Endodermal cell (in vitro differentiated cells): ENCODE measurements around the gene THYN1. TPM values are rescaled to one million over a fixed set of nuclear protein-coding genes. Genes with fewer than 3 reads are reported as not detected.

ENCODE experiments used
- DNase-seq: peaks from one replicate; pipeline ENCODE4 v3.0.0-alpha.2; 2017
- H3K27ac ChIP-seq: 2 replicates; pipeline ENCODE4 v1.5.1; 2013; ENCODE audit warnings: mild to moderate bottlenecking, low read depth, low read length, moderate library complexity
- H3K27me3 ChIP-seq: 2 replicates; pipeline ENCODE4 v1.6.1; 2013; ENCODE audit warnings: mild to moderate bottlenecking, low read length, moderate library complexity; ENCODE audit not compliant: insufficient read depth, control insufficient read depth, poor library complexity, severe bottlenecking
- H3K36me3 ChIP-seq: 2 replicates; pipeline ENCODE4 v1.7.0; 2013; ENCODE audit warnings: mild to moderate bottlenecking, low read length, moderate library complexity; ENCODE audit not compliant: control insufficient read depth, insufficient read depth
- H3K4me1 ChIP-seq: one replicate; pipeline ENCODE4 v1.7.0; 2013; ENCODE audit warnings: low read length; ENCODE audit not compliant: control insufficient read depth, insufficient read depth
- H3K4me3 ChIP-seq: 2 replicates; pipeline ENCODE4 v1.5.1; 2013; ENCODE audit warnings: mild to moderate bottlenecking, low read length, moderate library complexity
- H3K9ac ChIP-seq: 2 replicates; pipeline ENCODE4 v1.6.1; 2013; ENCODE audit warnings: mild to moderate bottlenecking, low read length, moderate library complexity; ENCODE audit not compliant: poor library complexity, severe bottlenecking; ENCODE audit errors: extremely low read depth
- H3K9me3 ChIP-seq: 2 replicates; pipeline ENCODE4 v1.6.1; 2013; ENCODE audit warnings: mild to moderate bottlenecking, low read length, moderate library complexity; ENCODE audit not compliant: control insufficient read depth
- H3K27ac Mint-ChIP-seq: 2 replicates; pipeline ENCODE4 v1.8.0; 2020; ENCODE audit warnings: mixed read lengths
- H3K27me3 Mint-ChIP-seq: 2 replicates; pipeline ENCODE4 v1.8.0; 2021; ENCODE audit warnings: mild to moderate bottlenecking, mixed read lengths; ENCODE audit not compliant: insufficient read depth
- H3K36me3 Mint-ChIP-seq: 2 replicates; pipeline ENCODE4 v1.8.0; 2020; ENCODE audit warnings: low read depth, mixed read lengths
- H3K4me1 Mint-ChIP-seq: 2 replicates; pipeline ENCODE4 v1.8.0; 2020; ENCODE audit warnings: mixed read lengths
- H3K4me3 Mint-ChIP-seq: 2 replicates; pipeline ENCODE4 v1.8.0; 2020; ENCODE audit warnings: mild to moderate bottlenecking, moderate library complexity, mixed read lengths
- H3K9me3 Mint-ChIP-seq: 2 replicates; pipeline ENCODE4 v1.8.0; 2020; ENCODE audit warnings: mild to moderate bottlenecking, mixed read lengths
- CTCF ChIP-seq: fragments of 200-600 bp; sonication (generic); conservative IDR thresholded peaks from 2 replicates; pipeline ENCODE4 v1.5.0; 2021; ENCODE audit warnings: antibody characterized with exemption, mild to moderate bottlenecking
- WGBS, 2 experiments: methylation state at CpG; one replicate each; pipeline versions ENCODE4 v1.1.5 to v1.1.7; 2013; ENCODE audit warnings: missing lambda C conversion rate in 2 of 2, mixed read lengths in 1 of 2; ENCODE audit not compliant: insufficient coverage in 1 of 2, insufficient read length in 1 of 2; 5-methylcytosine and 5-hydroxymethylcytosine counted together
- total RNA-seq, 2 donors: library from RNA; stranded (reverse); fragmentation: NEBNext Ultra II Directional in 1 of 2; extraction: Animal tissue kit (Norgen Biotek cat#: 25700) in 1 of 2; gene quantifications; 2 replicates in 1 of 2; 3 replicates in 1 of 2; pipeline ENCODE4 v1.2.1, GENCODE V29; 2021

Gene THYN1
- total RNA-seq, 2 donors from 2014 or later: 61.3 to 81.6 TPM

GRCh38 chr11:134233729-134234179 is 19.4 kb downstream of the THYN1 start:
- no peak overlapping the region for H3K9ac ChIP-seq
- 93 to 95% methylated on average over 2 to 3 of the region's 4 CpGs for WGBS, 2 experiments
- DNase-seq: no peak
- no peaks in the 10 kb centered on the region for H3K4me1 ChIP-seq
- no peaks in the 10 kb centered on the region for H3K27me3 Mint-ChIP-seq
- no peaks in the 10 kb centered on the region for H3K9me3 ChIP-seq
- H3K4me3 ChIP-seq: no peak overlapping the region
- peaks cover 15% of the 10 kb centered on the region for H3K4me1 Mint-ChIP-seq
- no peaks in the 10 kb centered on the region for H3K9me3 Mint-ChIP-seq
- TF ChIP-seq CTCF: no peak
- H3K4me3 Mint-ChIP-seq: no peak overlapping the region
- H3K36me3 ChIP-seq: peaks cover 6% of the 10 kb centered on the region
- H3K27me3 ChIP-seq: no peaks in the 10 kb centered on the region
- no peak overlapping the region for H3K27ac ChIP-seq
- peaks cover 15% of the 10 kb centered on the region for H3K36me3 Mint-ChIP-seq
- no peak overlapping the region for H3K27ac Mint-ChIP-seq

GRCh38 chr11:134231958-134232659 is 21.0 kb downstream of the THYN1 start:
- H3K27ac Mint-ChIP-seq: no peak overlapping the region
- H3K4me1 Mint-ChIP-seq: peaks cover 12% of the 10 kb centered on the region
- 72 to 83% methylated on average over 8 to 10 of the region's 10 CpGs for WGBS, 2 experiments
- TF ChIP-seq CTCF: no peak
- no peaks in the 10 kb centered on the region for H3K27me3 ChIP-seq
- no peak overlapping the region for H3K27ac ChIP-seq
- no peak overlapping the region for H3K4me3 Mint-ChIP-seq
- no peak for DNase-seq
- H3K4me3 ChIP-seq: no peak overlapping the region
- peaks cover 10% of the 10 kb centered on the region for H3K36me3 ChIP-seq
- H3K4me1 ChIP-seq: no peaks in the 10 kb centered on the region
- H3K9me3 Mint-ChIP-seq: no peaks in the 10 kb centered on the region
- no peak overlapping the region for H3K9ac ChIP-seq
- H3K9me3 ChIP-seq: no peaks in the 10 kb centered on the region
- H3K27me3 Mint-ChIP-seq: no peaks in the 10 kb centered on the region
- H3K36me3 Mint-ChIP-seq: peaks cover 6% of the 10 kb centered on the region

GRCh38 chr11:134230339-134230738 is 22.8 kb downstream of the THYN1 start:
- Mint-ChIP-seq H3K27me3 (no peaks in the 10 kb centered on the region), H3K4me1 (peaks cover 14% of the 10 kb centered on the region), H3K4me3 (no peak overlapping the region), H3K9me3 (no peaks in the 10 kb centered on the region), H3K27ac (no peak overlapping the region), H3K36me3 (peaks cover 6% of the 10 kb centered on the region)
- H3K36me3 ChIP-seq: peaks cover 4% of the 10 kb centered on the region
- no peak overlapping the region for H3K4me3 ChIP-seq
- no peaks in the 10 kb centered on the region for H3K27me3 ChIP-seq
- H3K9me3 ChIP-seq: no peaks in the 10 kb centered on the region
- no peak overlapping the region for H3K9ac ChIP-seq
- H3K27ac ChIP-seq: no peak overlapping the region
- no peak for DNase-seq
- TF ChIP-seq CTCF: no peak
- WGBS, 2 experiments: 89 to 100% methylated on average over 2 to 4 of the region's 4 CpGs
- H3K4me1 ChIP-seq: peaks cover 6% of the 10 kb centered on the region
